ENCODE data around the gene KLF7.

GRCh38 chr2:207180741-207181140, 15.0 kb upstream of the KLF7 start:
- TF ChIP-seq POLR2AphosphoS5 (IDR thresholded peaks at IDR 0.05; ENCODE audit: low read depth, low read length), result no peak
- TF ChIP-seq CTCF (IDR thresholded peaks at IDR 0.05), result no peak
- no peak for TF ChIP-seq REST (IDR thresholded peaks at IDR 0.05; ENCODE audit: insufficient read depth in 1 of 2, low read depth in 2 of 2, low read length in 1 of 2)
- TF ChIP-seq SIN3A (IDR thresholded peaks at IDR 0.05; ENCODE audit: borderline replicate concordance, insufficient read depth, low read depth, low read length), result no peak
